ENCODE data around the gene ANKRD33B.
"Not testable (repeated sequence)": the region's sequence is repeated elsewhere in the genome, so short reads cannot be mapped to it uniquely, and the experiment has no call there.

ANKRD33B gene

DNA sequence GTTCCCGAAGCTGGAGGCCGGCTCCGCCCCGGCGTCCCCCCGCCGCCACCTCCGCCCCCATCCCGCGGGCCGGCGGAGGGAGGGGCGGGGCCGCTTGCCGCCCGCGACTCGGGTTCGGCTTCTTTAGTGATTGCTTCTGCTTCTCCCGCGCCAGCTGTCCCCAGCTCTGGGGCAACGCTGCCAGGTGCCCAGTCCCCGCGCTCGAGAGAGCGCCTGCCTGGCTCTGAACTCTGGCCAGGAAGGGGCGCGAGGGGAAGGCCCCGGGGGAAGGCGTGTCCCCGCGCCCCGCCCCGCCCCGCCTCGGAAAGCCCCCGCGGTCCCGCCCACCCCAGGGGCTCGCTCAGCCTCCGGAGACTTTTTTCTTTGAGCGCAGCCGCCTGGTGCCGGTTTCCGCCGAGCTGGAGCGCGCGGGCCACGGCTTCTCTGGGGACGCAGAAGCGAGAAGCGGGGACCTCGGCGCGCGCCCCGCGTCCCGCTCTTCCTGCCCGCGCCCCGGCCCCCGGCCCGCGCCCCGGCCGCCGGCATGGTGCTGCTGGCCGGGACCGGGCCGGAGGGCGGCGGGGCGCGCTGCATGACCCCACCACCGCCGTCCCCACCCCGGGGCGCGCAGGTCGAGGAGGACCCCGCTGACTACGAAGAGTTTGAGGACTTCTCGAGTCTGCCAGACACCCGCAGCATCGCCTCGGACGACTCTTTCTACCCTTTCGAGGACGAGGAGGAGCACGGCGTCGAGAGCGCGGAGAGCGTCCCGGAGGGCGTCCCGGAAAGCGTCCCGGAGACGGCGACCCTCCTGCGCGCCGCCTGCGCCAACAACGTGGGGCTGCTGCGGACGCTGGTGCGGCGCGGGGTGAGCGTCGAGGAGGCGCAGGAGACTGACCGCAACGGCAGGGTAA is at the start of gene ANKRD33B:
Gene ANKRD33B (plus strand): TSS at position 126 of the 893 bp plus-strand sequence. CDS start 398 bp downstream, at position 524.
- TF ChIP-seq, protein P1, sequence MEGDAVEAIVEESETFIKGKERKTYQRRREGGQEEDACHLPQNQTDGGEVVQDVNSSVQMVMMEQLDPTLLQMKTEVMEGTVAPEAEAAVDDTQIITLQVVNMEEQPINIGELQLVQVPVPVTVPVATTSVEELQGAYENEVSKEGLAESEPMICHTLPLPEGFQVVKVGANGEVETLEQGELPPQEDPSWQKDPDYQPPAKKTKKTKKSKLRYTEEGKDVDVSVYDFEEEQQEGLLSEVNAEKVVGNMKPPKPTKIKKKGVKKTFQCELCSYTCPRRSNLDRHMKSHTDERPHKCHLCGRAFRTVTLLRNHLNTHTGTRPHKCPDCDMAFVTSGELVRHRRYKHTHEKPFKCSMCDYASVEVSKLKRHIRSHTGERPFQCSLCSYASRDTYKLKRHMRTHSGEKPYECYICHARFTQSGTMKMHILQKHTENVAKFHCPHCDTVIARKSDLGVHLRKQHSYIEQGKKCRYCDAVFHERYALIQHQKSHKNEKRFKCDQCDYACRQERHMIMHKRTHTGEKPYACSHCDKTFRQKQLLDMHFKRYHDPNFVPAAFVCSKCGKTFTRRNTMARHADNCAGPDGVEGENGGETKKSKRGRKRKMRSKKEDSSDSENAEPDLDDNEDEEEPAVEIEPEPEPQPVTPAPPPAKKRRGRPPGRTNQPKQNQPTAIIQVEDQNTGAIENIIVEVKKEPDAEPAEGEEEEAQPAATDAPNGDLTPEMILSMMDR (IDR thresholded peaks at IDR 0.05; ENCODE audit: borderline replicate concordance, control extremely low read depth, extremely low read depth, insufficient read depth, missing control alignments), result no peak
- in situ Hi-C loops (cut with MboI; ENCODE audit: low sequenced_read_pairs, unreplicated experiment), result no loop called here
- DNase-seq (ENCODE audit: low spot score), result peak; percentile 93

- in situ Hi-C loops (cut with MboI; ENCODE audit: low sequenced_read_pairs, unreplicated experiment); DNase-seq (ENCODE audit: low spot score): not testable (repeated sequence)
These were observed 49.3 kb upstream of the ANKRD33B start for GRCh38 chr5:10514572-10514971.

DNA sequence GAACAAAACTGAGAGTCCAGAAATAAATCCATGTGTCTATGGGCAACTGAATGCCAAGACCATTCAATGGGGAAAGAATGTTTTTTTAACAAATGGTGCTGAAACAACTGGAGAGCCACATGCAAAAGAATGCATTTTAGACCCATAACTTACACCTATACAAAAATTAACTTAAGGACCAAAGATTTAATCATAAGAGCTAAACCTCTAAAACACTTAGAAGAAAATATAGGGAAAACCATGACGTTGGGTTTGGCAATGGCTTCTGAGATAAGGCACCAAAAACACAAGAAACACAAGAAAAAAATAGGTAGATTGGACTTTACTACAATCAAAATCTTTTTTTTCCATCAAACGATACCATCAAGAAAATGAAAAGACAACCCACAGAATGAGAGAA is 48.4 kb upstream of the ANKRD33B start:
- in situ Hi-C loops (cut with MboI; ENCODE audit: low sequenced_read_pairs, unreplicated experiment), result no loop called here
- DNase-seq (ENCODE audit: low spot score), result no peak
- TF ChIP-seq, protein P1 (IDR thresholded peaks at IDR 0.05; ENCODE audit: borderline replicate concordance, control extremely low read depth, extremely low read depth, insufficient read depth, missing control alignments), result no peak

DNA sequence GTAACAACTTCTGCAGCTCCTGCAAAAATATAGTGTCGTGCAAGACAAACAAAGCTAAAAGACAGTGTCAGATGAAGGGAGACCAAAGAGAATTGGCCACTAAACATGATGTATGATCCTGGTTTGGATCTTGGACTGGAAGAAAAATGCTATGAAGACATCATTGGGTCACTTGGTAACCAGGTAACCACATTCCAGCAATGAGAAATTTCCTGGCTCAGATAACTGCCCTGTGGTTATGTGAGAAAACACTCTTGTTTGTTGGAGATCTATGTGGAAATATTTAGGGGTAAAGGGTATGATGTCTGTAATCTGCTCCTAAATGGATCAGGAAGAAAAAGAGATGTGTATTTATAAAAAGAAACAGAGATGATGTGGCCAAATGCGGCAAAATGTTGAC is 45.5 kb upstream of the ANKRD33B start:
- no peak for DNase-seq (ENCODE audit: low spot score)
- in situ Hi-C loops (cut with MboI; ENCODE audit: low sequenced_read_pairs, unreplicated experiment), result no loop called here
- TF ChIP-seq, protein P1 (IDR thresholded peaks at IDR 0.05; ENCODE audit: borderline replicate concordance, control extremely low read depth, extremely low read depth, insufficient read depth, missing control alignments), result no peak

DNA sequence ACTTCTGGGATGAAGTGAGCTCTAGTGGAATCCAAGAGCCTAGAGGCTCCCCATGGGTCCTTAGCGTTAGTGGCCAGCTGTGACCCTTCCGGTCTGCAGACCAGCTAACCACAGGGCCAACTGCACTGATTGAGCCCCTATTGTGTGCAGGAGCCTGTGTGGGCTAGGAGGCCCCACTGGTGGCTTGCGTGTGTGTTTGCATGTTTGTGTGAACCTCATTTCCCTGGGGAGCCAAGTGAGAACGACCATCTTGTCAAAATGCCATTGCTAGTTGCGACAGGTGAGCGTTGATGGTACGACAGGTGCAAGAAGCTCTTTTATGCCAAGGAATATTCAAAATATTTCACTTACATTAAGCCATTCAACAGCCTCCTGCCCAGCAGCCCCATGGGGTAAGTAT is 44.1 kb upstream of the ANKRD33B start:
- TF ChIP-seq, protein P1 (IDR thresholded peaks at IDR 0.05; ENCODE audit: borderline replicate concordance, control extremely low read depth, extremely low read depth, insufficient read depth, missing control alignments), result no peak
- no peak for DNase-seq (ENCODE audit: low spot score)
- in situ Hi-C loops (cut with MboI; ENCODE audit: low sequenced_read_pairs, unreplicated experiment), result no loop called here

DNA sequence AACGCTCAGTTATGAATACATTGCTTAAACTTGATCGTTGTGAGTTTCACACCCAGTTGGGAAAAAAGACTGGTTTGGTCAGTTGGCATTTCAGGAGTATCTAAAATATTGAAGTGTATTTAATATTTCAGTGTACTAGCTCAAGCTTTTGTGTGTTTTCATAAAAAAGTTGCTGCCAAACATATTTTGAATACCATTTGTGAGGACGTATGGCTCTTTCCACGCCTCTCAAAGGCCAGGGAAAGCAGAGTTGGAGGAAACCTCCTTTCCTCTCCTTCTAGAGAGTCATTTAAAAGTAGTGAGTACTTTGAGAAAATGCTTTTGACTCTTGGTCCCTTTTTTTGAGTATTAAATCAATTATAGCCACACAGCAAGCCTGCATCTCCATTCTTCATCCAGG is 43.2 kb upstream of the ANKRD33B start:
- no peak for DNase-seq (ENCODE audit: low spot score)
- in situ Hi-C loops (cut with MboI; ENCODE audit: low sequenced_read_pairs, unreplicated experiment), result no loop called here
- TF ChIP-seq, protein P1 (IDR thresholded peaks at IDR 0.05; ENCODE audit: borderline replicate concordance, control extremely low read depth, extremely low read depth, insufficient read depth, missing control alignments), result no peak

- in situ Hi-C loops (cut with MboI; ENCODE audit: low sequenced_read_pairs, unreplicated experiment), result no loop called here
- DNase-seq (ENCODE audit: low spot score), result no peak
- TF ChIP-seq, protein P1 (IDR thresholded peaks at IDR 0.05; ENCODE audit: borderline replicate concordance, control extremely low read depth, extremely low read depth, insufficient read depth, missing control alignments), result no peak
These were observed 42.2 kb upstream of the ANKRD33B start for GRCh38 chr5:10521466-10522223.
